OCI-LY7 (cell line): ENCODE data around the gene ZDHHC19. TPM values are rescaled to one million over a fixed set of nuclear protein-coding genes. Genes with fewer than 3 reads are reported as not detected.

ENCODE experiments used
- BruUV-seq: library from RNA; stranded (reverse); fragments of 400-500 nt; replicated peaks from 2 replicates; lab custom pipeline; 2021; lab: Mats Ljungman, UMichigan
- CTCF ChIA-PET: fragments of 300-600 bp; sonication (Branson Sonifier 250); formaldehyde crosslinking; loops from one replicate; lab custom pipeline; 2022; ENCODE audit warnings: antibody characterized with exemption; ENCODE audit not compliant: unreplicated experiment; lab: Charles Lee
- POLR2A ChIA-PET: fragments of 300-600 bp; sonication (Branson Sonifier 250); formaldehyde crosslinking; loops from one replicate; lab custom pipeline; 2022; ENCODE audit warnings: antibody characterized with exemption; lab: Charles Lee
- DNase-seq: peaks from one replicate; pipeline ENCODE4 v3.0.0-alpha.2; 2015; ENCODE audit warnings: low spot score
- H2AFZ ChIP-seq: fragments of 200-600 bp; sonication (generic), shearing (Covaris generic); 2 replicates; pipeline ENCODE4 v1.6.1; 2014; ENCODE audit warnings: mild to moderate bottlenecking, antibody characterized with exemption, low read length, moderate library complexity
- H3K27ac ChIP-seq: fragments of 200-600 bp; sonication (generic); 2 replicates; pipeline ENCODE4 v1.5.1; 2014; ENCODE audit warnings: mixed run types, low read depth, mild to moderate bottlenecking, moderate library complexity, low read length, inconsistent platforms; ENCODE audit not compliant: poor library complexity, severe bottlenecking
- H3K36me3 ChIP-seq: fragments of 200-600 bp; sonication (generic); 2 replicates; pipeline ENCODE4 v1.6.1; 2014; ENCODE audit warnings: mild to moderate bottlenecking, antibody characterized with exemption, low read length, moderate library complexity, mixed read lengths; ENCODE audit not compliant: insufficient read depth
- H3K4me1 ChIP-seq: fragments of 200-600 bp; sonication (generic); 2 replicates; pipeline ENCODE4 v1.5.1; 2014; ENCODE audit warnings: mild to moderate bottlenecking, low read length; ENCODE audit not compliant: insufficient read depth, poor library complexity, severe bottlenecking
- H3K4me2 ChIP-seq: fragments of 200-600 bp; sonication (generic); 2 replicates; pipeline ENCODE4 v1.6.1; 2014; ENCODE audit warnings: mild to moderate bottlenecking, low read length
- H3K4me3 ChIP-seq: fragments of 200-600 bp; sonication (generic); 2 replicates; pipeline ENCODE4 v1.5.1; 2014; ENCODE audit warnings: mild to moderate bottlenecking, low read depth, low read length; ENCODE audit not compliant: poor library complexity, severe bottlenecking
- H3K79me2 ChIP-seq: fragments of 200-600 bp; sonication (generic); 2 replicates; pipeline ENCODE4 v1.6.1; 2016; ENCODE audit warnings: low read depth, mild to moderate bottlenecking, low read length, moderate library complexity, mixed read lengths; ENCODE audit not compliant: insufficient read depth
- H3K9me2 ChIP-seq: fragments of 200-600 bp; sonication (generic); 2 replicates; pipeline ENCODE4 v1.6.1; 2016; ENCODE audit warnings: mild to moderate bottlenecking, low read length, mixed read lengths; ENCODE audit not compliant: insufficient read depth
- H3K9me3 ChIP-seq: fragments of 200-600 bp; sonication (generic); 2 replicates; pipeline ENCODE4 v1.6.1; 2014; ENCODE audit warnings: mild to moderate bottlenecking, mixed run types, low read length, mixed read lengths
- H4K20me1 ChIP-seq: fragments of 200-600 bp; sonication (generic); 2 replicates; pipeline ENCODE4 v1.6.1; 2014; ENCODE audit warnings: mild to moderate bottlenecking, antibody characterized with exemption, low read length, moderate library complexity, mixed read lengths; ENCODE audit not compliant: insufficient read depth
- EZH2phosphoT487 ChIP-seq: fragments of 200-600 bp; sonication (generic); IDR thresholded peaks from 2 replicates; pipeline ENCODE4 v1.6.1; 2018; ENCODE audit warnings: low read depth, borderline replicate concordance, mild to moderate bottlenecking, mixed run types, antibody characterized with exemption, low read length, moderate library complexity, mixed read lengths
- intact Hi-C: fragments of 100-400 bp; cut with micrococcal nuclease; formaldehyde crosslinking; loops from one replicate; pipeline ENCODE4 v1.10.0; 2022; ENCODE audit not compliant: unreplicated experiment
- total RNA-seq, 2 experiments: library from RNA; depleted of rRNA in 1 of 2; stranded (reverse); fragments of >200 nt in 1 of 2; shearing (Covaris generic) in 1 of 2; gene quantifications; 2 replicates each; pipeline ENCODE4 v1.2.3, GENCODE V29; 2014 to 2022
- TF ChIP-seq, protein P1 (sequence below): fragments of 200-600 bp; sonication (generic); conservative IDR thresholded peaks from 2 replicates; pipeline ENCODE4 v1.5.1; 2014; ENCODE audit warnings: mild to moderate bottlenecking, antibody characterized with exemption, low read length, moderate library complexity, mixed read lengths

The ZDHHC19 gene
- total RNA-seq, 2 experiments from 2014 or later: not detected

DNA sequence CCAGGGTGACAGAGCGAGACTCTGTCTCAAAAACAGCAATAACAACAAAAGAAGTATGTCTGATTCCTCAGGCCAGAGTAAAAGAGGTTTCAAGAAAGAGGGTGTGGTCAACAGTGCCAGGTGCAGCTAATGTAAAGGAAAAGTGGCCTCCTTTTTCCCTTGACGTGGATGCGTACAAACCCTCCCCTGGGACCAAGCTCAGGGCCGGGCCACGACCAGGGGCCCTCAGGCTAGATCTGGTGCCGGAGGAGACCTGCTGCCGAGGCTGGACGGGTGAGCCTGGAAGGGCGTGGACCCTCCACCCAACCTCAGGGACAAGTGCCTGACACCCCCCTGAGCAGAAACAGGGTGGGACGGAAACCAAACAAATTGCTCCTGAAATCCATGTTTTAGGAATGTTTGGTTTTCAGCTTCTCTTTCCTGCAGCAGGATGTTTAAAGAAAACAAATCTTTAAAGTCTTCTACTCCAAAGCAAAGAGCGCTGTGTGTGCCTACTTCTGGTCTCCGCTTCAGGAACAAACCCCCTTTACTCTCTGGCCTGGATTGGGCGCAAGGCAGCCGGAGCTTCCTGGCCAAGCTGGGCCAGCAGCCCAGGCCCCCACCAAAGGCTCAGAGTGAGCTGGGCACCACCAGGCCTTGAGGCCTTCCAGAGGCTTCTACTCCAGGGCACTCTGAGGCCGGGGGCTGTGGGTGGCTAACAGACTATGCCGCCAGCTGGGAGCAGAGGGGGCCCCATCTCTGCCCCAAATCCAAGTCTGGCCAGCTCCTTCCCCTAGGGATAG lies 21.4 kb downstream of the ZDHHC19 start:
- POLR2A ChIA-PET: interaction anchor here (0.5 kb wide), 1 partner anchor 297 kb away, joined by 3 read pairs; no protein-coding TSS in a partner anchor
- intact Hi-C loops: no loop called here

DNA sequence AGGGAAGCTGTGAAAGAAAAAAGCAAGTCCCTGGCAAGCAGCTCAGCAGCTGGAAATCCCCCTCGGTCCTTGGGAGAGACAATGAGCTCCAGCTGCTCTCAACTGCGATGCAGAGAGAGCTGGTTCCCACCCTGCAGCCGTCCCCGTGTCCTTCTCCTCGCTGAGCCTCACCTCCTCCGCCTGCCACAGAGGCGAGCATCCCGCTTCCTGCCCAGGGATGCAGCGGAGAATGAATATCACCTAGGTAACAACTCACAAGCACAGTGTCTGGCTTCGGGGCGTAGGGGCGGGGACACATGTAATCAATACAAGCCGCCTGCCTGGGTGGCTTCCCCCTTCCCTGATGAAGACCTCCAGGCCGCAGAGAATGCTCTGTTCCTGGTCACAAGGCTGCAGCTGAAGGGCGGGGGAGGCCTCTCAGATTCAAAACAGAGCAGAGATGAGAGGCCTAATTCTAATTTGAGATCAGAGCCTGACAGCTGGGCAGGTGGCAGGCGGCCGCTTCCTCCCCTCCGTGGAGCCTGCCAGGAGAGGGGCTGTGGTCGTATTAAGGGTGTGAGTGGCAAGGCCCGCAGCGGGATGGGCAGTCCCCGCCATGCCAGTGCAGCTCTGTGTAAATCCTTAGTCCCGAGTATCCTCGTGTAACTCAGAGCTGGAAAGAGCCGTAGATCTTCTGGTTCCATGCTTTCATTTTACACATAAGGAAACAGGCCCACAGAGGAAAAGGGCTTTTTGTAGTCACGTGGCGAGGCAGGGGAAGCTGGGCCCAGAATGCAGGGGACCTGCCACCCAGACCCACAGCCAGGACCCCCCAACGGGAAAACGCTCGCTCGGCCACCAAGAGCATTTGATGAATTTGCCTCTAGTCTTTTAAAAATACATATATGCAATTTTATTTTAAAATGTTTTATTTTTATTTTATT lies 24.3 kb downstream of the ZDHHC19 start:
- peak overlapping the region; percentile 43 for H3K27ac ChIP-seq
- ChIA-PET POLR2A (interaction anchor here (0.6 to 2.2 kb wide), 11 partner anchors 8 to 230 kb away, joined by 3 to 11 read pairs (median 4); no protein-coding TSS in a partner anchor), CTCF (interaction anchor here (1.0 kb wide), 2 partner anchors 10 to 113 kb away, joined by 3 to 5 read pairs; no protein-coding TSS in a partner anchor)
- peaks cover 15% of the 10 kb centered on the region for H3K4me1 ChIP-seq
- H2AFZ ChIP-seq: peak overlapping the region; percentile 74
- H3K36me3 ChIP-seq: no peaks in the 10 kb centered on the region
- TF ChIP-seq, protein P1, sequence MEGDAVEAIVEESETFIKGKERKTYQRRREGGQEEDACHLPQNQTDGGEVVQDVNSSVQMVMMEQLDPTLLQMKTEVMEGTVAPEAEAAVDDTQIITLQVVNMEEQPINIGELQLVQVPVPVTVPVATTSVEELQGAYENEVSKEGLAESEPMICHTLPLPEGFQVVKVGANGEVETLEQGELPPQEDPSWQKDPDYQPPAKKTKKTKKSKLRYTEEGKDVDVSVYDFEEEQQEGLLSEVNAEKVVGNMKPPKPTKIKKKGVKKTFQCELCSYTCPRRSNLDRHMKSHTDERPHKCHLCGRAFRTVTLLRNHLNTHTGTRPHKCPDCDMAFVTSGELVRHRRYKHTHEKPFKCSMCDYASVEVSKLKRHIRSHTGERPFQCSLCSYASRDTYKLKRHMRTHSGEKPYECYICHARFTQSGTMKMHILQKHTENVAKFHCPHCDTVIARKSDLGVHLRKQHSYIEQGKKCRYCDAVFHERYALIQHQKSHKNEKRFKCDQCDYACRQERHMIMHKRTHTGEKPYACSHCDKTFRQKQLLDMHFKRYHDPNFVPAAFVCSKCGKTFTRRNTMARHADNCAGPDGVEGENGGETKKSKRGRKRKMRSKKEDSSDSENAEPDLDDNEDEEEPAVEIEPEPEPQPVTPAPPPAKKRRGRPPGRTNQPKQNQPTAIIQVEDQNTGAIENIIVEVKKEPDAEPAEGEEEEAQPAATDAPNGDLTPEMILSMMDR: no peak
- TF ChIP-seq EZH2phosphoT487: no peak
- no peaks in the 10 kb centered on the region for H3K79me2 ChIP-seq
- H3K4me2 ChIP-seq: peak overlapping the region; percentile 70
- BruUV-seq: no TSS peak
- H3K9me3 ChIP-seq: no peaks in the 10 kb centered on the region
- peak overlapping the region; percentile 50 for H3K4me3 ChIP-seq
- H3K9me2 ChIP-seq: no peaks in the 10 kb centered on the region
- no peaks in the 10 kb centered on the region for H4K20me1 ChIP-seq
- intact Hi-C loops: no loop called here
- peak; percentile 68 for DNase-seq

More for the DNA sequence above, 21.4 kb downstream of the ZDHHC19 start:
- H3K9me2 ChIP-seq: no peaks in the 10 kb centered on the region
- H3K79me2 ChIP-seq: no peaks in the 10 kb centered on the region
- BruUV-seq: no TSS peak
- H3K4me1 ChIP-seq: peaks cover 15% of the 10 kb centered on the region
- no peak overlapping the region for H3K4me2 ChIP-seq
- no peaks in the 10 kb centered on the region for H3K9me3 ChIP-seq
- no peak overlapping the region for H3K27ac ChIP-seq
- CTCF ChIA-PET: no interaction called here
- no peaks in the 10 kb centered on the region for H4K20me1 ChIP-seq
- no peaks in the 10 kb centered on the region for H3K36me3 ChIP-seq
- H3K4me3 ChIP-seq: no peak overlapping the region
- H2AFZ ChIP-seq: no peak overlapping the region
- no peak for DNase-seq
- TF ChIP-seq, protein P1: no peak
- no peak for TF ChIP-seq EZH2phosphoT487
